Osteoblast (primary cell): ENCODE results near the gene KLHDC7B. TPM values are rescaled to one million over a fixed set of nuclear protein-coding genes. Genes with fewer than 3 reads are reported as not detected.
A peak's percentile ranks its signal among the peaks of the same experiment; 100 is the strongest.

Experiments
- DNase-seq: peaks from one replicate; pipeline ENCODE4 v3.0.0; 2011; ENCODE audit warnings: low spot score, mixed read lengths; ENCODE audit not compliant: insufficient read length; ENCODE audit errors: missing footprints
- H2AFZ ChIP-seq: 2 replicates; pipeline ENCODE4 v1.6.0; 2011; ENCODE audit warnings: mild to moderate bottlenecking, low read length
- H3K27ac ChIP-seq: 2 replicates; pipeline ENCODE4 v1.5.1; 2011; ENCODE audit warnings: mild to moderate bottlenecking, low read depth, low read length, moderate library complexity
- H3K27me3 ChIP-seq: 2 replicates; pipeline ENCODE4 v1.6.0; 2012; ENCODE audit warnings: mild to moderate bottlenecking, control low read depth, inconsistent platforms, low read length, moderate library complexity; ENCODE audit not compliant: insufficient read depth
- H3K36me3 ChIP-seq: 2 replicates; pipeline ENCODE4 v1.5.1; 2011; ENCODE audit warnings: mild to moderate bottlenecking, low read length, control low read depth, moderate library complexity; ENCODE audit not compliant: insufficient read depth
- H3K4me1 ChIP-seq: 2 replicates; pipeline ENCODE4 v1.5.1; 2011; ENCODE audit warnings: mild to moderate bottlenecking, low read length, control low read depth, moderate library complexity; ENCODE audit not compliant: insufficient read depth
- H3K4me2 ChIP-seq: 2 replicates; pipeline ENCODE4 v1.6.0; 2011; ENCODE audit warnings: mild to moderate bottlenecking, low read length; ENCODE audit not compliant: insufficient read depth
- H3K4me3 ChIP-seq: fragments of 200-600 bp; sonication (generic); 3 replicates; pipeline ENCODE4 v1.5.1; 2012; ENCODE audit warnings: mild to moderate bottlenecking, low read length, inconsistent platforms; ENCODE audit not compliant: insufficient read depth
- H3K79me2 ChIP-seq: 2 replicates; pipeline ENCODE4 v1.6.0; 2012; ENCODE audit warnings: mild to moderate bottlenecking, low read length, control low read depth, inconsistent platforms; ENCODE audit not compliant: insufficient read depth
- H3K9me3 ChIP-seq: 2 replicates; pipeline ENCODE4 v1.5.1; 2011; ENCODE audit warnings: low read depth, low read length, control low read depth
- H4K20me1 ChIP-seq: 2 replicates; pipeline ENCODE4 v1.6.0; 2012; ENCODE audit warnings: mild to moderate bottlenecking, low read length, control low read depth; ENCODE audit not compliant: insufficient read depth
- CTCF ChIP-seq: IDR thresholded peaks from 2 replicates; pipeline ENCODE4 v1.5.1; 2011; ENCODE audit warnings: mild to moderate bottlenecking, low read depth, low read length, moderate library complexity; ENCODE audit errors: extremely low read depth
- total RNA-seq: library from RNA; depleted of rRNA; stranded (reverse); fragments of >200 nt; gene quantifications from 2 replicates; pipeline ENCODE4 v1.2.3, GENCODE V29; 2012

The KLHDC7B gene
- total RNA-seq, 1 donor, result 0.72 TPM

- Histone ChIP-seq H2AFZ (no peak overlapping the region), H3K4me1 (peaks cover under 1% of the 10 kb centered on the region), H3K27me3 (no peaks in the 10 kb centered on the region), H3K27ac (no peak overlapping the region), H3K36me3 (no peaks in the 10 kb centered on the region), H3K9me3 (no peaks in the 10 kb centered on the region), H4K20me1 (no peaks in the 10 kb centered on the region), H3K79me2 (no peaks in the 10 kb centered on the region), H3K4me3 (no peak overlapping the region), H3K4me2 (no peak overlapping the region)
- no peak for TF ChIP-seq CTCF
- DNase-seq, result peak; percentile 80
These were observed 27.3 kb downstream of the KLHDC7B start for GRCh38 chr22:50572965-50573364.

GRCh38 chr22:50573491-50574382 is 28.0 kb downstream of the KLHDC7B start:
- Histone ChIP-seq H2AFZ (no peak overlapping the region), H3K27me3 (no peaks in the 10 kb centered on the region), H3K4me2 (no peak overlapping the region), H3K27ac (no peak overlapping the region), H3K9me3 (no peaks in the 10 kb centered on the region), H3K36me3 (no peaks in the 10 kb centered on the region), H4K20me1 (no peaks in the 10 kb centered on the region), H3K4me3 (no peak overlapping the region), H3K4me1 (peaks cover 8% of the 10 kb centered on the region), H3K79me2 (no peaks in the 10 kb centered on the region)
- no peak for TF ChIP-seq CTCF
- DNase-seq, result peak; percentile 74

- Histone ChIP-seq H3K4me2 (no peak overlapping the region), H3K27ac (no peak overlapping the region), H2AFZ (no peak overlapping the region), H4K20me1 (no peaks in the 10 kb centered on the region), H3K4me3 (no peak overlapping the region), H3K4me1 (peaks cover 11% of the 10 kb centered on the region), H3K79me2 (no peaks in the 10 kb centered on the region), H3K36me3 (no peaks in the 10 kb centered on the region), H3K27me3 (no peaks in the 10 kb centered on the region), H3K9me3 (no peaks in the 10 kb centered on the region)
- no peak for TF ChIP-seq CTCF
- peak; percentile 78 for DNase-seq
These were observed 28.7 kb downstream of the KLHDC7B start for GRCh38 chr22:50574383-50574755.

GRCh38 chr22:50575426-50575941 is 29.8 kb downstream of the KLHDC7B start:
- H3K4me2 ChIP-seq, result no peak overlapping the region
- no peak for TF ChIP-seq CTCF
- no peaks in the 10 kb centered on the region for H3K27me3 ChIP-seq
- H4K20me1 ChIP-seq, result no peaks in the 10 kb centered on the region
- no peak overlapping the region for H2AFZ ChIP-seq
- no peak overlapping the region for H3K4me3 ChIP-seq
- H3K27ac ChIP-seq, result no peak overlapping the region
- peaks cover 11% of the 10 kb centered on the region for H3K4me1 ChIP-seq
- no peaks in the 10 kb centered on the region for H3K9me3 ChIP-seq
- H3K36me3 ChIP-seq, result peaks cover 7% of the 10 kb centered on the region
- DNase-seq, result peak; percentile 80
- H3K79me2 ChIP-seq, result no peaks in the 10 kb centered on the region
